K562 (cell line): ENCODE results near the gene STAT6. TPM values are rescaled to one million over a fixed set of nuclear protein-coding genes. Genes with fewer than 3 reads are reported as not detected.
A peak's percentile ranks its signal among the peaks of the same experiment; 100 is the strongest.

ENCODE experiments used
- CC2D1A ChIP-seq: fragments of 450-650 bp; IDR thresholded peaks from 2 replicates; pipeline ENCODE4 v1.6.1; 2017; ENCODE audit warnings: mild to moderate bottlenecking
- CREM ChIP-seq: IDR thresholded peaks from 2 replicates; pipeline ENCODE4 v1.6.1; 2014; ENCODE audit warnings: antibody characterized with exemption, low read depth
- EGR1 ChIP-seq: fragments of 450-650 bp; conservative IDR thresholded peaks from 2 replicates; pipeline ENCODE4 v1.6.1; 2017; ENCODE audit warnings: mild to moderate bottlenecking
- FOXA3 ChIP-seq, 2 experiments: fragments of 450-650 bp in 1 of 2; sonication (generic) in 1 of 2; formaldehyde crosslinking; IDR thresholded peaks in 1 of 2; conservative IDR thresholded peaks in 1 of 2; 2 replicates each; pipeline versions ENCODE4 v1.4.0 to v1.8.0; 2020 to 2022; ENCODE audit warnings: mild to moderate bottlenecking in 2 of 2, missing genetic modification reagents in 1 of 2
- FOXJ3 ChIP-seq: sonication (generic); formaldehyde crosslinking; IDR thresholded peaks from 2 replicates; pipeline ENCODE4 v1.4.0; 2020; ENCODE audit warnings: mild to moderate bottlenecking, missing genetic modification reagents
- GTF2A2 ChIP-seq: IDR thresholded peaks from 2 replicates; pipeline ENCODE4 v1.6.1; 2016; ENCODE audit warnings: mild to moderate bottlenecking, missing genetic modification characterization, missing compliant biosample characterization
- KLF16 ChIP-seq: IDR thresholded peaks from 2 replicates; pipeline ENCODE4 v1.6.1; 2016; ENCODE audit warnings: antibody characterized with exemption
- PYGO2 ChIP-seq: fragments of 450-650 bp; IDR thresholded peaks from 2 replicates; pipeline ENCODE4 v1.6.1; 2016; ENCODE audit warnings: mild to moderate bottlenecking, missing genetic modification characterization, moderate library complexity, missing compliant biosample characterization
- RAD21 ChIP-seq, 2 experiments: fragments of 250-450 bp in 1 of 2; fragments of 450-650 bp in 1 of 2; sonication (Bioruptor Pico) in 1 of 2; formaldehyde crosslinking in 1 of 2; IDR thresholded peaks in 1 of 2; conservative IDR thresholded peaks in 1 of 2; 2 replicates each; pipeline versions ENCODE4 v1.4.0 to v1.8.0; 2020 to 2022; ENCODE audit warnings: mild to moderate bottlenecking in 2 of 2, moderate library complexity in 1 of 2
- RB1 ChIP-seq: fragments of 450-650 bp; IDR thresholded peaks from 2 replicates; pipeline ENCODE4 v1.6.1; 2017; ENCODE audit warnings: low read depth, mild to moderate bottlenecking
- STAT5A ChIP-seq: IDR thresholded peaks from 2 replicates; pipeline ENCODE4 v1.6.1; 2012; ENCODE audit warnings: low read length, inconsistent platforms, borderline replicate concordance
- ZNF263 ChIP-seq: sonication (generic); formaldehyde crosslinking; IDR thresholded peaks from 2 replicates; pipeline ENCODE4 v1.8.0; 2022; ENCODE audit warnings: mild to moderate bottlenecking, missing genetic modification reagents, borderline replicate concordance
- polyA plus RNA-seq, 8 experiments: library from polyadenylated mRNA; depleted of rRNA in 4 of 8; stranded (reverse) in 5 of 8; unstranded in 3 of 8; fragments of >200 nt; fragmentation: Nextera tagmentation in 2 of 8; fragmentation: Illumina TruSeq in 1 of 8; extraction: Ambion mirVana in 2 of 8; extraction: Trizol in 1 of 8; gene quantifications; 2 replicates each; pipeline versions ENCODE4 v1.2.1 to v1.2.3, GENCODE V29; 2011 to 2014; ENCODE audit warnings: inconsistent platforms in 1 of 8, missing spikeins in 1 of 8
- total RNA-seq, 7 experiments: library from RNA; depleted of rRNA in 6 of 7; stranded (reverse); fragments of >200 nt in 6 of 7; fragmentation: Illumina TruSeq in 2 of 7; extraction: Trizol in 2 of 7; gene quantifications; 2 replicates each; pipeline versions ENCODE4 v1.2.1 to v1.2.3, GENCODE V29; 2011 to 2021; ENCODE audit warnings: low replicate concordance in 1 of 7
- TF ChIP-seq, protein P1 (sequence below): fragments of 450-650 bp; formaldehyde crosslinking; IDR thresholded peaks from 2 replicates; pipeline ENCODE4 v1.4.0; 2020; ENCODE audit warnings: mild to moderate bottlenecking, moderate library complexity
- TF ChIP-seq, protein P2 (sequence below): sonication (generic); formaldehyde crosslinking; IDR thresholded peaks from 2 replicates; pipeline ENCODE4 v1.8.1; 2023; ENCODE audit warnings: mild to moderate bottlenecking, missing genetic modification reagents

The STAT6 gene
- total and polyA plus RNA-seq, 9 of the 15 experiments (the other 6 are each of a cell fraction or from before 2014, with no cell fraction given), result 2.4 to 49.5 (median 26.5) TPM

DNA sequence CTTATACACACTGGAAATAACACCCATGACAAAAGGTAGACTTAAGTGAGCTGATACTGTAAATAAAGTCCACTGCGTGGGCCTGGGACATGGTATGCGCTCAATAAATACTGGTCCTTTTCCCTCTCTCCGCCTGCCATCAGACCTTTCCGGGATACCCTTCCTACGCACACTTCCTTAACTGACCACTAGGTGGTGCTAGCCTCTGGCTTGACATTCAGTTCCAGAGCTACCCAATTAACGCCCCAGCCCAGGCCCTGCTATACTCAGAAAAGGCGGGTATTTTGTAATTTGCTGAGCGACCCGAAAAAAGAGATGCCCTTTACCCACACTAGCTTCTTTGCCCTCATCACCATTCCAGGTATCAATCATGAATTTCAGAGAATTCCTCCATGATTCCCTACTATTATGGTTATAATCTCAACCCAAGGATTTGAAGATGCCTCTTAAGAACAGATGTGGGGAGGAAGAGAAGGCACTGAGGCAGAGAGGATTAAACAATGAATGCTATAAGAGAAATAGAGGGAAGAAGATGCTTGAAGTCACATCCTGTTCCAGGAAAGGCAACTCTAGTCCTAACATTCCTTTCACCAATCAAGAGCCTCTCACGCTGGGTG is 13.2 kb upstream of the STAT6 start (continued):
- TF ChIP-seq, protein P1, sequence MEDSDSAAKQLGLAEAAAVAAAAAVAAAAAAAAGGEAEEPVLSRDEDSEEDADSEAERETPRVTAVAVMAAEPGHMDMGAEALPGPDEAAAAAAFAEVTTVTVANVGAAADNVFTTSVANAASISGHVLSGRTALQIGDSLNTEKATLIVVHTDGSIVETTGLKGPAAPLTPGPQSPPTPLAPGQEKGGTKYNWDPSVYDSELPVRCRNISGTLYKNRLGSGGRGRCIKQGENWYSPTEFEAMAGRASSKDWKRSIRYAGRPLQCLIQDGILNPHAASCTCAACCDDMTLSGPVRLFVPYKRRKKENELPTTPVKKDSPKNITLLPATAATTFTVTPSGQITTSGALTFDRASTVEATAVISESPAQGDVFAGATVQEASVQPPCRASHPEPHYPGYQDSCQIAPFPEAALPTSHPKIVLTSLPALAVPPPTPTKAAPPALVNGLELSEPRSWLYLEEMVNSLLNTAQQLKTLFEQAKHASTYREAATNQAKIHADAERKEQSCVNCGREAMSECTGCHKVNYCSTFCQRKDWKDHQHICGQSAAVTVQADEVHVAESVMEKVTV (CRISPR knock-in tag), result peak; percentile 70
- TF ChIP-seq, protein P2, sequence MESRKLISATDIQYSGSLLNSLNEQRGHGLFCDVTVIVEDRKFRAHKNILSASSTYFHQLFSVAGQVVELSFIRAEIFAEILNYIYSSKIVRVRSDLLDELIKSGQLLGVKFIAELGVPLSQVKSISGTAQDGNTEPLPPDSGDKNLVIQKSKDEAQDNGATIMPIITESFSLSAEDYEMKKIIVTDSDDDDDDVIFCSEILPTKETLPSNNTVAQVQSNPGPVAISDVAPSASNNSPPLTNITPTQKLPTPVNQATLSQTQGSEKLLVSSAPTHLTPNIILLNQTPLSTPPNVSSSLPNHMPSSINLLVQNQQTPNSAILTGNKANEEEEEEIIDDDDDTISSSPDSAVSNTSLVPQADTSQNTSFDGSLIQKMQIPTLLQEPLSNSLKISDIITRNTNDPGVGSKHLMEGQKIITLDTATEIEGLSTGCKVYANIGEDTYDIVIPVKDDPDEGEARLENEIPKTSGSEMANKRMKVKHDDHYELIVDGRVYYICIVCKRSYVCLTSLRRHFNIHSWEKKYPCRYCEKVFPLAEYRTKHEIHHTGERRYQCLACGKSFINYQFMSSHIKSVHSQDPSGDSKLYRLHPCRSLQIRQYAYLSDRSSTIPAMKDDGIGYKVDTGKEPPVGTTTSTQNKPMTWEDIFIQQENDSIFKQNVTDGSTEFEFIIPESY (CRISPR knock-in tag), result 0 out of 2 replicates have a peak, but pooled peaks have one; percentile 13
- 0 out of 2 replicates have a peak, but pooled peaks have one; percentile 4 for TF ChIP-seq EGR1
- 0 out of 4 replicates have a peak, but pooled peaks of 1 of the 2 experiments have one; percentile 42 for TF ChIP-seq FOXA3 (CRISPR knock-in tag; conservative IDR thresholded peaks at IDR 0.05 in 1 of 2, IDR thresholded peaks at IDR 0.05 in 1 of 2)
- no peak for TF ChIP-seq PYGO2
- TF ChIP-seq RB1, result peak; percentile 32; the same call in 1 of the 2 replicates
- peak; percentile 77 to 82 for TF ChIP-seq RAD21 (CRISPR knock-in tag; conservative IDR thresholded peaks at IDR 0.05 in 1 of 2, IDR thresholded peaks at IDR 0.05 in 1 of 2)
- TF ChIP-seq CREM, result peak; percentile 59
- peak; percentile 41; the same call in 1 of the 2 replicates for TF ChIP-seq ZNF263 (CRISPR knock-in tag)
- no peak for TF ChIP-seq GTF2A2 (tag)
- 0 out of 2 replicates have a peak, but pooled peaks have one; percentile 8 for TF ChIP-seq KLF16
- no peak for TF ChIP-seq STAT5A
- 0 out of 2 replicates have a peak, but pooled peaks have one; percentile 29 for TF ChIP-seq CC2D1A
- TF ChIP-seq FOXJ3 (CRISPR knock-in tag), result no peak
